ENCODE measurements around the gene RGCC.

DNA sequence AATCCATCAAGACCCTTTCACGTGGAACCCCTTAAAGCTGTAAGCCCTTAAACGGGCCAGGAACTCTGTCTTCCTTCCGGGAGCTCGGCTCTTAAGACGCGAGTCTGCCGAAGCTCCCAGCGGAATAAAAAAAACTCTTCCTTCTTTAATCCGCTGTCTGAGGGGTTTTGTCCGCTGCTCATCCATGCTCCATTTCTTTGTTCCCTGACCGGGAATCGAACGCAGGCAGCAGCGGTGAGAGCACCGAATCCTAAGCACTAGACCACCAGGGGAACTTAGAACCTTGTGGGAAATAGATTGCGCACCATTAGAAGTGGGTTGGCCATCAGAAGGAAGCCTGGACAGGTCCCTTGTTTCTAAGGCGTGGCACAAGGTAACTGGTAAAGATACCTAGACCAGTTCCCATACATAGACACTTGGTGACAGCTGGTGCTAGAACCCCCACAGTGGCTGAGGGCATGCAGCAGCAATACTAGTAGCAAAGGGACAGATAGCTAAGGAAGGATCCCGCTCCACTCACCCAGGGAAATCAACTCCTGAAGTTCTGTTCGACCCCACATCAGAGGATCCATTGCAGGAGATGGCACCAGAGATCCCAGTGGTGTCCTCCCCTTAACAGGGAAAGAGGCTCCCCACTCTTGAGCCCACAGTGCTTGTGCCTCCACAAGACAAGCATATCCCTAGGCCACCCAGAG lies 1.5 kb upstream of the RGCC start:
- TF ChIP-seq, protein P1, sequence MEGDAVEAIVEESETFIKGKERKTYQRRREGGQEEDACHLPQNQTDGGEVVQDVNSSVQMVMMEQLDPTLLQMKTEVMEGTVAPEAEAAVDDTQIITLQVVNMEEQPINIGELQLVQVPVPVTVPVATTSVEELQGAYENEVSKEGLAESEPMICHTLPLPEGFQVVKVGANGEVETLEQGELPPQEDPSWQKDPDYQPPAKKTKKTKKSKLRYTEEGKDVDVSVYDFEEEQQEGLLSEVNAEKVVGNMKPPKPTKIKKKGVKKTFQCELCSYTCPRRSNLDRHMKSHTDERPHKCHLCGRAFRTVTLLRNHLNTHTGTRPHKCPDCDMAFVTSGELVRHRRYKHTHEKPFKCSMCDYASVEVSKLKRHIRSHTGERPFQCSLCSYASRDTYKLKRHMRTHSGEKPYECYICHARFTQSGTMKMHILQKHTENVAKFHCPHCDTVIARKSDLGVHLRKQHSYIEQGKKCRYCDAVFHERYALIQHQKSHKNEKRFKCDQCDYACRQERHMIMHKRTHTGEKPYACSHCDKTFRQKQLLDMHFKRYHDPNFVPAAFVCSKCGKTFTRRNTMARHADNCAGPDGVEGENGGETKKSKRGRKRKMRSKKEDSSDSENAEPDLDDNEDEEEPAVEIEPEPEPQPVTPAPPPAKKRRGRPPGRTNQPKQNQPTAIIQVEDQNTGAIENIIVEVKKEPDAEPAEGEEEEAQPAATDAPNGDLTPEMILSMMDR (IDR thresholded peaks at IDR 0.05), result no peak
- TF ChIP-seq EP300 (IDR thresholded peaks at IDR 0.05), result no peak
- TF ChIP-seq POLR2A (IDR thresholded peaks at IDR 0.05), result no peak
